ENCODE results near the gene ADCK1.
"Not testable (repeated sequence)": the region's sequence is repeated elsewhere in the genome, so short reads cannot be mapped to it uniquely, and the experiment has no call there.

ADCK1 gene

DNA sequence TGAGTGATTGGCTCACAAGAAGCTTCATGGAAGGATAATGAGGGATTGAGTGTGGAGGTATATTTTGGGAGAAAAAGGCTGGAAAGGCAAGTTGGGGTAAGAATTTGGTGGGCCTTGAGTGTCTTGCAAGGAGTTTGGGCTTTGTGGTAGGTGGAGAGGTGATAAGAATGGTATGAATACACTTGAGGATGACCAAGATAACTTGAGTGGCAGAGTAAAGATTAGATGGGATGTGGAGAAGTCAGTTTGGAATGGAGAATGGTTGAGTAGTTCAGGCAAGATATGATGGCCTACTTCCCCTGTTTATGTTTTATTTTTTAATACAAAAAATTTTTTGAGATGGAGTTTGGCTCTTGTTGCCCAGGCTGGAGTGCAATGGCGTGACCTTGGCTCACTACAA is 9.1 kb downstream of the ADCK1 start:
- DNase-seq (ENCODE audit: low read depth), result no peak

DNA sequence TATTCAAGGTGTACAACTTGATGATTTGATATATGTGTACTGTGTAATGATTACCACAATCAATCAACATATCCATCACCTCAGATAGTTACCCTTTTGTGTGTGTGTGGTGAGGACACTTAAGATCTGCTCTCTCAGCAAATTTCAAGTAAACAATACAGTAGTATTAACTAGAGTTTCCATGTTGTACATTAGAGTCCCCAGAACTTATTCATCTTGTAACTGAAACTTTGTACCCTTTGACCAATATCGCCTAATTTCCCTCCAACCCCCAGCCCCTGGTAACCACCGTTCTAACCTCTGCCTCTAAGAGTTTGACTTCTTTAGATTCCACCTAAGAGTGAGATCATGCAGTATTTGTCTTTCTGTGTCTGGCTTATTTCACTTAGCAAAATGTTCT is 12.1 kb downstream of the ADCK1 start:
- DNase-seq (ENCODE audit: low read depth), result no peak

DNA sequence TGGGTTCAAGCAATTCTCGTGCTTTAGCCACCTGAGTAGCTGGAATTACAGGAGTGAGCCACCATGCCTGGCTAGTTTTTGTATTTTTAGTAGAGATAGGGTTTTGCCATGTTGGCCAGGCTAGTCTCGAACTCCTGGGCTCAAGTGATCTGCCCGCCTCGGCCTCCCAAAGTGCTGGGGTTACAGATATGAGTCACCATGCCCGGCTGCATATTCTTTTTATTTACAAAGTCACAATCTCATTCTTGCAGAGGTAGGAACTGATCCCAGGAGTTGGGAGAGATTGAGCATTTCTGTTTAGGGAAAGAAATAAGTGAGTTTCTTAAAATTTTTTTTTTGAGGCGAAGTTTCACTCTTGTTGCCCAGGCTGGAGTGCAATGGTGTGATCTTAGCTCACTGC is 12.8 kb downstream of the ADCK1 start:
- not testable (repeated sequence) for DNase-seq (ENCODE audit: low read depth)

DNA sequence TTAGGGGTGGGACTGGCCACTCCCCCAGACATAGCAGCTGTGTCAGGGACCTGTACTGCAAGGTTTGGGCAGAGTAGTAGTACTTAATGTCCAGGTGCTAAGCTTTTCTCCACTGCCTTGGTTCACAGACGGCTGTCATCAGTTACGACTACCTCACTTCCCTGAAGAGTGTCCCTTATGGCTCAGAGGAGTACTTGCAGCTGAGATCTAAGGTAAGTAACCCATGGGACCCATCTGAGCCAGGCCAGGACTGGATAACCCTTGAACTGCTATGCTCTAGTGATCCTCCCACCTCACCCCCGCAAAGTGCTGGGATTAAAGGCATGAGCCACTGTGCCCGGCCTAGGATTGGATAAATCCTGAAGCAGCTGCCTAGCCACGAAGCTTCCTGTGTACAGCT is 22.4 kb downstream of the ADCK1 start:
- DNase-seq (ENCODE audit: low read depth), result no peak

DNA sequence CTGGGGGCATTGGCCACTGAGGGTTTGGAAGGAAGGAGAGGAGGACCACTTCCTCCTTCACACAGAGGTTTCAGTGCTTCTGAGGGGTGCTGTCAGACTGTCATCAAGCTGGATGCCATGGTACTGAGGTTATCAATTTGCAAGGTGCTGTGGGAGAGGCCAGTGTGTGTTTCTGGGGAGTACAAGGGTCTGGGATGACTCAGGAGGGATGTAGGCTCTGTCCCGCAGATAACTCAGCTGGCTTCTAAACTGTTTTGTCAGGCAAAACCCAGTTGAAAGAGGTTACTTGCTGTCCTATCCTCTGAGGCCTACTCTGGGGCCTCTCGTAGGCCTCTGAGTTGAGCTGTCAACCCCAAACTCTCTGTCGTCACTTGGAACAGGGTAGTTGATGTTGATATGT is 22.8 kb downstream of the ADCK1 start:
- no peak for DNase-seq (ENCODE audit: low read depth)

DNA sequence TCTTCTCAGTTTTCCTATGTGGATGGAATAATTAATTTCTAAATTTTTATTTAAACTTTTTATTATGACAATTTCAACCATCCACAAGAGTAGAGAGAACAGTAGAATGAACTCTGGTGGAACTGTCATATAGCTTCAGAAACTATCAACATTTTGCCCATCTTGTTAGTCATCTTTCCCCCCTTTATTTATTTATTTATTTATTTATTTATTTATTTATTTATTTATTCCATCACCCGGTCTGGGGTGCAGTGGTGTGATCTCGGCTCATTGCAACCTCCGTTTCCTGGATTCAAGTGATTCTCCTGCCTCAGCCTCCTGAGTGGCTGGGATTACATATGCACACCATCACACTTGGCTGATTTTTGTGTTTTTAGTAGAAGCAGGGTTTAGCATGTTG is 23.5 kb downstream of the ADCK1 start:
- no peak for DNase-seq (ENCODE audit: low read depth)

DNA sequence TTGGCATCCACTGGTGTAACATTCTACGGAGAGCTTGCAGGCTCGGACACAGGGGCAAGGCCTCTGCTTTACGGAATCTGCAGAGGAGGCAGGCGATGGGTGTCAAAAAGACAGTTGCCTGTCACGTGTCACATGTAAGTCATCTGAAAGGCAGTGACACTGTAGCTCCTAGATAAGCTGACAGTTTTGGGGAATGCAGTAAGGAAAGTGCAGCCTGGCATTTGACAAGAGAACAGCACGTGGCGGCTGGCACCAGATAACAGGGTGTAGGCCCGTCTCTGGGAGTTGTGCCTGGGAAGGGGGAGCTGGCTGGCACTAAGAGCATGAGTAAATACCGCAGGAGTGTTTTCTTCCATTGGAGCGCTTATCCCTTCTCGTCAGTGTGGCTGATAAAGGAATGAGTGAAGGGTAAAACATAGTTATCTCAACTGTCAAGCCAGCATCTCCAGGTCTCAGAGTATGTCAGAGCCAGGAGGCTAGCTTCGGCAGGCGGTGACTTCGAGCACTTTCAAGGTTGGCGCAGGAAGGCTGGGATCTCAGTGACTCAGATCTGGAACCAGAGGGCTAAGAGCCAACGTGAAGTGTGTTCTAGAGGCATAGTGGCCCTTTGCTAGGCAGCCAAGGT is 26.1 kb downstream of the ADCK1 start:
- no peak for DNase-seq (ENCODE audit: low read depth)

DNA sequence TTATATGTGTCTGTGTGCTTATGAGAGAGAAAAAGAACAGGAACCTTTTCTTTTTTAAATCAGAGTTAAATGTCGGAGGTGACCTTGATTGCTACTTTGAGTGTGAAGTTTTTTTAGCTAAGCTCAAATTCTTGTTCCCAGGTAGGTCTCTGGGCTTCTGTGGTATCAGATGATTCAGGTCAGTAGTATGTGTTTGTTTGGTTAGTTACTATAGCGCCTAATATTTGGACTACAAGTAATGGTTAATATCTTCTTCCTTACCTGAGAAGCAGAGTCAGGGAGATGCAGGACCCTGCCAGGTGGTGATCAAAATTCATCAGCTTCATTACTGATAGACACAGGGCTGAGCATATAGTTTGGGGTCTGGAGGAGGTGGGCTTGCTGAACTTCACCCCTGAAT is 30.8 kb downstream of the ADCK1 start:
- DNase-seq (ENCODE audit: low read depth), result no peak

DNA sequence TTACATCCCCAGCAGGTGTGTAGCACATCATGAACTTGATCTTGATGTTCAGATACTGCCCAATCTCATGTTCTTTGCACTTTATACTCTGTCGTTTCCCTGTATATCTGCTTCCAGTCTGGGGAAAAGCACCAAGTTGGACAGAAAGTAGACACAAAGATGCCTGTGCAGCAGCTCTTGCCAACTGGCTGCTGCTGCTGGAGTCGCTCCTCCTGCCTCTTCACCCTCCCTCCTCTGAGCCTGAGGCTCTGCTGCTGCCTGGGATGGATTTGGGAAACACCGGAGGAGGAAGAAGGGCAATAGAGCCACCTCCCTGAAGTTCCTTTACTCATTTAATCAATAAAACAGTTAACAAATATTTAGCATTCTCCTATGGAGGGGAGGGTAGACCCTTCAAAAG is 32.4 kb downstream of the ADCK1 start:
- no peak for DNase-seq (ENCODE audit: low read depth)

DNA sequence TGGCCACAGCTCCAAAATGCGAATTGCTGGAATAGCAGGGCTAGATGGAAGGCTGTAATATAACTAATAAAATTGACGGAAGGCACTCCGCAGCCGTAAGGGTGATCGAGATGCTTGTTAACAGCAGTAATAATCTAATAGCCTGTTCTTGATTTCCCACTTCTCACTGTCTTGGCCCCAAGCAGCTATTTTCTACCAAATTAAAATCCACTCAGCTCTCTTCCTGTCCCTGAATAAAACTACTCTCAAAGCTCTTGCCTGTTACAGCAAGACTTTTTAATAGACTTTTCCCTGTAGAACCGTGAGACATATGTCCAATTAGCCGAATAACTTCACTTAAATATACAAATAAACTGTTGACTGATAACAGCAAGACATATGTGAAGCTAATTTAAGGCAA is 38.0 kb downstream of the ADCK1 start:
- no peak for DNase-seq (ENCODE audit: low read depth)

DNA sequence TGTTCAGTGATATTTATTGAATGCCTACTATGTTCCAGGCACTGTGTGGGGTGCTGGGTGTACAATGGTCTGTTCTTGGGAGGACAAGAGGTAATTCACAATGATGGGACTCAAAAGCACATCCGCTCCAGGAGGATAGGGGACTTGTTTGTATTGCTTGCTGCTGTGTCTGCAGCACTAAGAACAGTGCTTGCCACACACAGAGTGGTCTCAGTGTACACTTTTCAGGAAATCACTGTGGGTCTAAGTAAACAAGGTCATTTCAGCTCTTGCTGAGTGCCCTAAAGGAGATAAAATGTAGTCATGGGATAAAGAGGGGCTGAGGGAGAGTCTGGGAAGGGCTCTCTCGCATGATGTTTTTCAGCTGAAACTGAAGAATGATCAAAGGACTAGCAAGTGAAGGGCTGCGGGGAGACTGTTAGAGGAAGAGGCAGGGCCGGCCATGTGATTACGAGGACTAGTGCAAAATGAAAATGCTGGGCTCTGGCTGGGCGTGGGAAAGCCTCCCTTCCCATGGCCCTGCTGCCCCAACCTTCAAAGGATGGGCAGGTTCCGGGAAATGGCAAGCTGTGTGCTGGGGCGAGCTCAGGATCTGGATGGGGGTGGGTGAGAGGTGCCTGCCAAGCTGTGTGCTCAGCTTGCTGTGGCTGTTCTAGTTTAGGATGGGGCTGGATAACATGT is 39.1 kb downstream of the ADCK1 start:
- DNase-seq (ENCODE audit: low read depth), result no peak

DNA sequence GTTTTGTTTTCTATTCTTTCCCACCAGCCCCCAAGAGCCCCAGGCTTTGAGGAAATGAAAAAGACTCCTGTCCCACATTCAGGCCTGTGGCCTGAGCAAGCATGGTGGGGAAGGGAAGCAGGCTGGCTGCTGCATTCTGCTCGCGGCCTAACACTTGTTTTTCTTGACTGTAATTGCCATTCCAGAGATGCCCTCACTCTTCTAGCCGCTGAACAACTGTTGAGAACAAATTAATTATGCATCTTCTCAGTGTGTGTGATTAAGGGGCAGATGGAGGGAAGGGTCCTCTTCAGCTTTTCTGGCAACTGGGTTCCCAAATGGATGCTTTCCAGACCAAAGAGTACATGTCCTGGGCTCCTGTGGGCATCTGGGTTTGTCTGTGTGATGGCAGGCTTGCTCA is 43.3 kb downstream of the ADCK1 start:
- no peak for DNase-seq (ENCODE audit: low read depth)

DNA sequence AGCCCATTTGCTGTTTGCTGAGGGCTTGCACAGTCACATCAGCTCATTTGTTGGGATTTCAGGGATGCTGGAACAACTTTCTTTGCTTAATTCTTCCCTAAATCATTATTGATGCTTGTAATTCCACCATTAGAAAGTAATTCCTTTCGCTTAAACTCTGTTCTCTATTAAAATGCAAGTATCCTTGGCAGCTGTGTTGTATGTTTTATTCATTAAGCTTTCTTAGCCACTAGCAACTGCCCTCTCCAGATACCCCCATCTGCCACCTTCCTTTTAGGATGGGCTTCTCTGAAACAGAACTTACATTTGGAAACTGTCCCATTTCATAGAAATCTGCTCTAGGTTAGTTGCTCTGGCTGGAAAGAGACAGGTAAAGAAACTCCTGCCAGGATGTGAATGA is 43.7 kb downstream of the ADCK1 start:
- no peak for DNase-seq (ENCODE audit: low read depth)

DNA sequence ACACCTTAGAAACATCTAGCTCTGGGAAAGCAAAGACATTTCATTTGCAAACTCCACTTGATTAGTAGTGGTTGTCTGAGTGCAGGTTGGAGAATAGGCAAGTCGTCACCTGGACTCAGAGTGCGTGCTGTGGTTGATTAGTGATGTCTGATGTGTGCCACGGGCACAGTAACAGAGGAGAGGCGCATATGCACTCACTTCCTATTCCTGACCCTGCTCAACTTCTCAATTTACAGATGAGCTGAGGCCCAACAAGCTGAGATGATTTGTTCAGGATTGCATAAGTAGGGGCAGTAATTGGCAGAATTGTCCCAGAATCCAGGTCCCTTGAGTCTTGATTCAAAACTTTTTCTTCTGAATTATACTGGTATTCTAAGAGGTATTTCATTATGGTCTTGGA is 44.9 kb downstream of the ADCK1 start:
- no peak for DNase-seq (ENCODE audit: low read depth)

DNA sequence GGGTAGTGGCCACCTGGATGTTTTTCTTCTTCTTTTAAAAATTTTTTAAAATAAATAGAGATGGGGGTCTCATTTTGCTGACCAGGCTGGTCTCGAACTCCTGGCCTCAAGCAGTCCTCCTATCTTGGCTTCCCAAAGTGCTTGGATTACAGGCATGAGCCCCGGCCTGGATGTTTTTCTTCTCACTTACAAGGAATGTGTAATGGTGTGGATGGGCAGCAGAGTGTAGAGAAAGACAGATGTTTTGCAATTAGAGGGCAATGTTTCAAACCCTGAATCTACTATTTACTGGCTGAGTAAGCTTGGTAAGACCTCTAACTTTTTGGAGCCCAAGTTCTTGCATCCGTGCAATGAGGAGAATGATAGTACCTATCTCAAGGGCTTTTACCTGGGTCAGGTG is 48.1 kb downstream of the ADCK1 start:
- DNase-seq (ENCODE audit: low read depth), result no peak

DNA sequence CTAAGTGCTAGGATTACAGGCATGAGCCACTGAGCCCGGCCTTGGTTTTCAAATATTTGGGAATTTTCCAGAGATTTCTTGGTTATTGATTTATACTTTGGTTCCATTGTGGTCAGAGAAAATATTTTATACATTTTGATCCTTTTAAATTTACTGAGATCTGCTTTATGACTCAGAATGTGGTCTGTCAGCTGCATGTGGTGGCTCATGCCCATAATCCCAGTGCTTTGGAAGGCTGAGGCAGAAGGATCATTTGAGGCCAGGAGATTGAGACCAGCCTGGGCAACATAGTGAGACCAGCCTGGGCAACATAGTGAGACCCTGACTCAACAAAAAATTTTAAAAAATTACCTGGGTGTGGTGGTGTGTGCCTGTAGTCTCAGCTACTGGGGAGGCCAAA is 49.8 kb downstream of the ADCK1 start:
- DNase-seq (ENCODE audit: low read depth), result no peak

DNA sequence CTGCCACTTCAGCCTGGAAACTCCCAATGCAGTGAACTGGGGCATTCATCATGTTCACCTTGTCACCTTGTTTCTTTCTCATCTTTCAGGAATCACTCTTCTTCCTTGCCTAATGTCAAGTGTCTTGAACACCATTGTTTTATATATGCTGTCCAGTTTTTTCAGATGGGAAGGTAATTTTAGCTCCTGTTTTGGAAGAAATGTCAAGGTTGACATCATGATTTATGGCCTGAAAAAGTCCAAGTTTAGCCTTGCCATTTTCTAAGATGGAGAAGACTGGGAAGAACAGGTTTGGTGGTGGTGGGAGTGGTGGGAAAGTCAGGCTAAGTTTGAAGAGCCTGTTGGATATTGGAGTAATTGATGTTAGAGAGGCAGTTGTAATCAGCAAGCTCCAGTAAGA is 54.0 kb downstream of the ADCK1 start:
- DNase-seq (ENCODE audit: low read depth), result no peak

DNA sequence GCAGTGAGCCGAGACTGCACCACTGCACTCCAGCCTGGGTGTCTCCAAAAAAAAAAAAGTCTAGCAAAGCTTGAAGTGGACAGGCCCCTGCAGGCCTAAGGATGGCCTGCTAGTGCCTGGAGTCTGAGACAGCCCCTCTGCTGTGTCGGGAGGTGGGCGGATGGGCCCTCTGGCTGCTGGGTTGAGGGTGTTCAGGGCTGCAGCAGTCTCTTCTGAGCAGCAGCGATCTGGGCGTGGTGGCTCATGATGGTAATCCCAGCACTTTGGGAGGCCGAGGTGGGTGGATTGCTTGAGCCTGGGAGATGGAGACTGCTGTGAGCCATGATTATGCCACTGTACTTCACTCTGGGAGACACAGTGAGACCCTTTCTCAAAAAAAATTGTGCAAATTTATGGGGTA is 57.0 kb downstream of the ADCK1 start:
- no peak for DNase-seq (ENCODE audit: low read depth)

DNA sequence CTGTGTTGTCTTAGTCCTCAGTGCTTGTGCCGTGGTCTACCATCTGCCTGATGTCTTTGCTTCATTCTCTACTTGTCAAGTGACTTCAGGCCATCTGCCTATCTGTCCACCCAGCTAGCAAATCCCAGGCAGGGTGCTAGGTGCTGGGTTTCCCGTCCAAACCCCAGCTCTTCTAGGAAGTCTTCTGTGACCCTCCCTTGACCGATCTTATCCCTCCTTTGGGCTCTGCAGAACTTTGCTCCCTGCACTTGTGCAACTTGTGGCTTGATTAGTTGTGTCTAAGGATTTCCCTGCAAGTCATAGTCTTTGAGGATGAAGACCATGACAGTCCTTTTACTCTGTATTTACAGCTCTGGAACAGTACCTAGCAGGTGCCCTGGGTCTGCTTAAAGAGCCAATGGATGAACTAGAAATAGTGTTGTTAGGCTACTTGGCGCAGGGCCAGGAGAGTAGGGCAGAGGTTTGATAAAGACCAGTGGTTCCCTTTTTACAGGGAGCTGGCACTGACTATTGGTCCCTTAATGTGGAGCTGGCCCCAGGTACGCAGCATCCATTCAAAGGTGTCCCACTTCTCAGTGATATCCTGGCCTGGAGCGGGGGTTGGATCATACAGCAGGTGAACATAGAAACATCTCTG is 60.1 kb downstream of the ADCK1 start:
- no peak for DNase-seq (ENCODE audit: low read depth)

DNA sequence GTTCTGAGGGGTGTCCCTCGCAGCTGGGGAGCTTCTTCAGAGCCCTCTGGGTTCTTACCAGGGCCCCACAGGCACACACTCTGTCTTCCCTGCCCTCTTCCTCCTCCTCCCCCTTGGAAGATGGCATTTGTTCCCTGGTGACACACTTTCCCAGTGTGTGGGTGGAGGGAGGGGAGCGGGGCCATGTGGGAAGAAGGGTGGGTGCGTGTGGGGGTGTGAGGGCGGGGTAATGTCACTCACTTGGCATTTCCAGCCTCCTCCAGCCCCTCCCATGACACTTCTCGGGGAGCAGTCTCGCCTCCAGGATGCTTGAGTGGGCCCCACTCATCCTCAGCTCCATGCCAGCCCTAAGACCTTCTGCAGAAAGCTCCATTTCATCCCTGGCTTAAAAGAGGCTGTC is 61.3 kb downstream of the ADCK1 start:
- DNase-seq (ENCODE audit: low read depth), result no peak

DNA sequence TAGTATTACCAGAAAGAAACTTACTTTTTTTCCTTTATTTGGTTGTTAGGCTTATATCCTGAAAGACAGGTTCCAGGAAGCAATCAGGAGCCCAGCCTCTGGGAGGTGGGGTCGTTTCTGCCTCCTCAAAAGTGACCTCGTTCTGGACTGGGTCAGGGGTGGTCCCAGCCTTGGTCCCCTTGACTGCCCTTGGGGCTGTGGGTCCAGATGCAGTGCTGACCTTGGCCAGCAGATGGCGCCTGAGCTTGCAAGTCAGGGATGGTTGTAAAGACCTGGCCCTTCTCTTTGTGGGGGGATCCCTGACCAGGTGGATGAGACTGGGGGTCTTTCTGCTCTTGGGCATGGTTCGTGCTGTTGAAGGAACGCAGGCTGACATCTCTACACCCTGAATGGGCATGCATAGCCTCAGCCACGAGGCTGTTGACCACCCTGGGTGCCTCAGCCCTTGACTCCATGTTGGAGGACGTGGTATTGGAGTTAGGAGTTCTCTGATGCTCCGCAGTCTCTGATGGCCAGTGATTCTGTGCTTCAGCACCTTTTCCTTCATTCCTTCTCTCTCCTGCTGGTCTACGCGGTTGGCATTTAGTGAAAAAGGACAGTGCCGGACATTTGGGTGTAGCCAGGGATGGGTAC is 62.4 kb downstream of the ADCK1 start:
- peak; percentile 52 for DNase-seq (ENCODE audit: low read depth)

DNA sequence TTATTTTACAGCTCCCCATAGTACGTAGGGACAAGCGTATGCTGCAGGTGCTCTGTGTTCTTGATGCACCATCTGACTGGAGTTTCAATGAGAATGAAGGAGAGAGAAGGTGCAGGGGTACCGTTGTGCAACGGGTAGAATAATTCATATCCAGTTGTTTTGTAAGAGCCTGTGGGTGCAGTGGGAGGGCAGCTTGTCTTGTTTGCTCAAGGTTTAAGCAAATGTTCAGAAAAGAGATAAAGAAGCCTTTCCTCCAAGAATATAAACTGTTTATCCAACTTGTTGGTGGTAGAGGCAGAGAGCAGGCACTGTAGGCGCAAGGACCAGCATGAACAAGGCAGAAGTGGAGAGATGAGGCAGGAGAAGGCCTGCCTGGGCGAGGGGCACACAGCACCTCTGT is 64.2 kb downstream of the ADCK1 start:
- no peak for DNase-seq (ENCODE audit: low read depth)

DNA sequence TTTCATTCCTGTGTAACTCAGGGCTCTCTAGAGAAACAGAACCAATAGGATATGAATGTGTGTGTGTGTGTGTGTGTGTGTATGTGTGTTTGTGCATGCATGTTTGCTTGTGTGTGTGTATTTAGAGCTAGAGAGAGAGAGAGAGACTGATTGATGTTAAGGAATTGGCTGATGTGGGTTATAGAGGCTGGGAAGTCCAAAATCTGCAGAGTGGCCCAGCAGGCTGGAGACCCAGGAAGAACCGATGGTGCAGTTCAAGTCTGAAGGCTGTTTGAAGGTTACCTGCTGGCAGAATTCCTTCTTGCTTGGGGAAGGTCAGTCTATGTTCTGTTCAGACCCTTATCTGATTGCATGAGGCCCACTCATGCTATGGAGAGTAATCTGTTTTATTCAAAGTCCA is 64.7 kb downstream of the ADCK1 start:
- no peak for DNase-seq (ENCODE audit: low read depth)

All from stimulated activated CD4-positive, alpha-beta T cell treated with anti-CD3 and anti-CD28 coated beads, Interleukin-2, amount 100 ng/mL, for 4 hours (primary cell).